Activated CD8-positive, alpha-beta memory T cell treated with anti-CD3 and anti-CD28 coated beads, Interleukin-2, amount 50 U/mL, for 48 hours (primary cell): ENCODE results near the gene BICRA.
"Not testable (repeated sequence)": the region's sequence is repeated elsewhere in the genome, so short reads cannot be mapped to it uniquely, and the experiment has no call there.

Experiments used
- DNase-seq: peaks from one replicate; pipeline ENCODE4 v3.0.0-alpha.2; 2020

Gene BICRA

DNA sequence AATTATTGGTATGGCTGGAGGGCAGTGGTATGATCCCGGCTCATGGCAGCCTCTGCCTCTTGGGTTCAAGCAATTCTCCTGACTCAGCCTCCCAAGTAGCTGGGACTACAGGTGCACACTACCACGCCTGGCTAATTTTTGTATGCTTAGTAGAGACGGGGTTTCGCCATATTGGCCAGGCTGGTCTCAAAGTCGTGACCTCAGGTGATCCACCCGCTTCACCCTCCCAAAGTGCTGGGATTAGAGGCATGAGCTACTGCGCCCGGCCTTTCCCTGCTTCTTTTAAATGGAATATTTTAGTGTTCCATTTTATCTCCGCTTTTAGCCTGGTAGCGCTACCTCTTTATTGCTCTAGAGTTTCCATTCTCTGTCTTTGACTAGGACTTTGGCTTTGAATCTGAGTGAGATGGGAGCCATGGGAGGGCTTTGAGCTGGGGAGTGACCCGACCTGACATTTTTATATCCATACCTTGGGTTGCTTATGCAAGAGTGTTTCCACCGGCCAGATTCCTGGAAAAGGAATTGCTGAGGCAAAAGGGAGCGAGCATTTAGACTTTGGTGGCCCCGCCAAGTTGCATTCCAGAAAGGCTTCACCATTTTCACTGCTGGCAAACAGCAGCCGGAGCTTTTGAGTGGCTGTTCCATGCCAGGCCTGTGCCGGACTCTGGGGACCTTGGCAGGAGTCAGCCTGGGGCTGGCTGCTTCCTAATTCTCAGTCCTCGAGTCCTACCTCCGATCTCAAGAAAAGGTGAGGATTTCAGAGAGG is 22.9 kb downstream of the BICRA start:
- DNase-seq: no peak

GRCh38 chr19:47633517-47633916 is 24.6 kb downstream of the BICRA start:
- no peak for DNase-seq

- no peak for DNase-seq
Measured at GRCh38 chr19:47633996-47634395, 25.1 kb downstream of the BICRA start.

- not testable (repeated sequence) for DNase-seq
Measured at GRCh38 chr19:47635152-47635754, 26.3 kb downstream of the BICRA start.

DNA sequence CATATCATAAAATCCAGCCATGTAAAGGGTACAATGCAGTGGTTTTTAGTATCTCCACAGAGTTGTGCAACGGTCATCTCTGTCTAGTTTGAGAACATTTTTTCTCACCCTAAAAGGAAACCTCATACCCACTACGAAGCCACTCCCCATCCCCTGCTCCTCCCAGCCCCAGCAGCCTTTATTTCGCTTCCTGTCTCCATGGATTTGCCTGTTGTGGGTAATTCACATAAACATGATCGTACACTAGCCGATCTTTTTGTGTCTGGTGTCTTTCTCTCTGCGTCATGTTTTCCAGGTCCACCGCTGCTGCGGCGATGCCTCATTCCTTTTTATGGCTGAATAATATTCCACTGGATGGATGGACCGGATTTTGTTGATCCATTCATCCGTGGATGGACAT is 28.6 kb downstream of the BICRA start:
- DNase-seq: no peak

DNA sequence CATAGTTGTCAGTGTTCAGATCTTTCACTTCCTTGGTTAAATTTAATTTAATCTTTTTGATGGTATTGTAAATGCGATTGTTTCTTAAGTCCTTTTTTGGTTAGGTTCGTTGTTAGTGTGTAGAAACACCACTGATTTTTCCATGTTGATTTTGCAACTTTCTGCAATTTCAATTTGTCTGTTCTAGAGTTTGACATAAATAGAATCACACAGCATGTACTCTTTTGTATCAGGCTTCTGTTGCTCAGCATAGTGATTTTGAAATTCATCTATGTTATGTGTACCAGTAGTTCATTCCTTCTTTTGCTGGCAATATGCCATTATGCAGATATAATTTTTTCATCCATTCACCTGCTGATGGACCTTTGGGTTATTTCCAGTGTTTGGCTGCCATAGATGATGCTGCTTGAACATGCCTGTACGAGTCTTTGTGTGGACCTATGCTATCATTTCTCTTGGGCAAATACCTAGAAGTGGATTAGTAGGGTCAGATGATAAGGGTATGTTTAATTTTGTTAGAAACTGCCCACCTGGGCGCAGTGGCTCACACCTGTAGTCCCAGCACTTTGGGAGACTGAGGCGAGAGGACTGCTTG is 33.1 kb downstream of the BICRA start:
- DNase-seq: no peak

- no peak for DNase-seq
Measured at GRCh38 chr19:47643281-47643680, 34.3 kb downstream of the BICRA start.

GRCh38 chr19:47644199-47644598 is 35.3 kb downstream of the BICRA start:
- no peak for DNase-seq

DNA sequence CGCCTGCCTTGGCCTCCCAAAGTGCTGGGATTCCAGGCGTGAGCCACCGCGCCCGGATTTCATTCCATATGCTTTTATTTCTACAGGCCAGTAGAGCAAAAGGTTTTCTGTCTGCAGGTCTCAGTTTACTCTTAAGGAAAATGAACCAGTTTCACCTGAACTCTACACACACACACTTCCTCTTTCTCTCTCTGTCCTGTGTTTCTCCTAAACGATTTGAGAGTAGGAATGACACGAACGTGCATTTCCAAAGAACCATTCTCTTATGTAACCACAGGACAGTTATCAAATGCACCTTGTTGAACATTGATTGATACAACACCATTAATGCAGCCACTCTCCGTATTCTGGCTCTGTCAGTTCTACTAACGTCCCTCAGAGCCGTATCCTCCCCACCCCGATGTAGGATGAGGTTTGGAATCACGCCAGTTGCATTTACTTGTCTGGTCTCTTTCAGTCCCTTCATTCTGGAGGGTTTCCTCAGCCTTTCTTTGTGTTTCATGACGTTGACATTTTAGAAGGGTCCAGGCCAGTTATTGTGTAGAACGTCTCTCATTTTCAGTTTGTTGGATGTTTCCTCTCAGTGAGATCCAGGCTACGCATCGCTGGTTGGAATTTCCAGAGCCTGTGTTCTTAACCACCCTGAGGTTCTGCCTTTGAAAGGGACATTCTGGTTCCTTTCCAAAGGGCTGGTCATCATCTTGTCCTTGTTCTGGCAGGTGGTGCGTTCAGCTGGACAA is 36.0 kb downstream of the BICRA start:
- DNase-seq: no peak

GRCh38 chr19:47646924-47647323 is 38.0 kb downstream of the BICRA start:
- DNase-seq: no peak

GRCh38 chr19:47649588-47649987 is 40.7 kb downstream of the BICRA start:
- no peak for DNase-seq

DNA sequence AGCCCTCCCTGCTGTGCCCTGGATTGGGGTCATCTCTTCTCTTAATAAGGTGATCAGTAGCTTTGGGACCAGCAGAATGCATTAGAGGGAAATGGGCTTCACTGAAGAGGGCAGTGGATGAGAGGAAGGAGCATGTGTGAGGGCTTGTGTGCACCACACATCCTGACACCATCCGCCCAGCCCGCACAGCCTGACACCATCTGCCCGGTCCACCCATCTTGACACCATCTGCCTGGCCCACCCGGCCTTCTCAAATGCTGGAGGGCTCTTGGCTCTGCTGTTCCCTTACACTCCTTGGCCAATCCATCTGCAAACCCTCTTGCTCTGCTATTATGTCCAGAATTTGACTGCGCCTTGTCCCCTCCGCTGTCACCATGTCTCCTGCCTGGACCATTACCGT is 41.8 kb downstream of the BICRA start:
- no peak for DNase-seq

DNA sequence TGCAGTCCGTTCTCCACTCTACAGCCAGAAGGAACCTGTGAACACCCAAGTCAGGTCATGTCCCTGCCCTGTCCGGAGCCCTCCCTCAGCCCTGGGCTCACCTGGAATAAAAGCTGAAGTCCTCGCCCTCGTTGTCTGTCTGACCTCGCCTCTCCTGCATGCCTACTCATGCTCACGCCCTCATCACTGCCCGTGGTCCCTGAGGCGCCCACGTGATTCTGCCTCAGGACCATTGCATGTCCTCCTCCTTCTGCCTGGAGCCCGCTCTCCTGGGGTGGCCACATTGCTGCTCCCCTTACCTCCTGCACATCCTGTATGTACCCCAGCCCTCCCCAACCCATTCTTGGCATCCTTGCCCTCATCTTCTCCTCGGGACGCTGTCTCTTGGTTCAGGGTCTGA is 42.2 kb downstream of the BICRA start:
- DNase-seq: no peak

DNA sequence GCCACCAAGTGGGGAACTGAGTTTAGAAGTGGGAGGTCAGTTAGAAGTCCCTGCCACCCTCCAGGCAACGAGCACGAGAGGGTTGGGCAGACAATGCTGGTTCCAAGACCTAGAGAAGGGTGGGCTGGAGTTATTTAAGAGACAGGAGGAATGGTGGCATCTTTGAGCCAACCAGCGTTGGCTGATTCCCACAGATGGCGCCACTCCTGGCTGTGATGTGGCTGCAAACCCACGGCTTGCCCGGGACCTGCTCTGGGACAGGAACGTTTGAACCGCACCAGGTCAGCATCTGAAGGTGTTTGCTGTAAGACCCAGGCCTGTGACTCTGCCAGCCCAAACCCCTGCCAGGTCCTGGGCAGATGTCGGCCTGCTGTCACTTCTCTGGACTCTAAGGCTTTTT is 42.8 kb downstream of the BICRA start:
- DNase-seq: no peak

DNA sequence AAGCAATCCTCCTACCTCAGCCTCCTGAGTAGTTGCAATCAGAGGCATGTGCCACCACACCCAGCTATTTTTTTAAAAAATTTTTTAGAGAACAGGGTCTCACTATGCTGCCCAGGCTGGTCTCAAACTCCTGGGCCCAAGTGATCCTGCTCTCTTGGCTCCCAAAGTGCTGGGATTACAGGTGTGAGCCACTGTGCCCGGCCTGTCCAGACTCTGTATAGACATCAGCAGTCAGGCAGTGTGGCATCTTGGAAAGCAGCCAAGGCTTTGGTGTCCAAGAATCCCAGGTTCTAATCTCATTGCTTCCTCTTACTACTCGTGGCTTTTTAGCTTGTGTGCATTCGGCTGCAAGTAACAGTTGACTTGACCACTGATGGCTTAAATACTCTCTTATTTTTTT is 43.4 kb downstream of the BICRA start:
- DNase-seq: no peak

- DNase-seq: no peak
Measured at GRCh38 chr19:47653856-47654255, 44.9 kb downstream of the BICRA start.

DNA sequence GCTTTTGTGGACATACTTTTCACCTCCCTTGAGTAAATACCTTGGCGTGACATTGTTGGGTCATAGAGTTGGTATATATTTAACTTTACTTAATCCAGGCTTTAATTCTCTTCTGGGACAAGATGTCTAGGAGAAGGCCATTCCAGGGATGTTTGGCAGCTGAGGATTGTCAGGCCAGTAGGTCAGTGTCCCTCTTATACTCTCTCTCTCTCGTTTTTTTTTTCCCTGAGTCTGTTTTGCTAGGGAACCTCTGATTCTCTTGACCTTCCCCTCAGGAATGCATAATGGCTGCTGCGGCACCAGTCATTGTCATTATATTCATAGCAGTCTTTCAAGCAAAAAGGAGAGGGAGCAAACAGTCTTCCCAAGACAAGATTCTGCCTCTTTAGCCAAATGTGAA is 48.8 kb downstream of the BICRA start:
- no peak for DNase-seq

DNA sequence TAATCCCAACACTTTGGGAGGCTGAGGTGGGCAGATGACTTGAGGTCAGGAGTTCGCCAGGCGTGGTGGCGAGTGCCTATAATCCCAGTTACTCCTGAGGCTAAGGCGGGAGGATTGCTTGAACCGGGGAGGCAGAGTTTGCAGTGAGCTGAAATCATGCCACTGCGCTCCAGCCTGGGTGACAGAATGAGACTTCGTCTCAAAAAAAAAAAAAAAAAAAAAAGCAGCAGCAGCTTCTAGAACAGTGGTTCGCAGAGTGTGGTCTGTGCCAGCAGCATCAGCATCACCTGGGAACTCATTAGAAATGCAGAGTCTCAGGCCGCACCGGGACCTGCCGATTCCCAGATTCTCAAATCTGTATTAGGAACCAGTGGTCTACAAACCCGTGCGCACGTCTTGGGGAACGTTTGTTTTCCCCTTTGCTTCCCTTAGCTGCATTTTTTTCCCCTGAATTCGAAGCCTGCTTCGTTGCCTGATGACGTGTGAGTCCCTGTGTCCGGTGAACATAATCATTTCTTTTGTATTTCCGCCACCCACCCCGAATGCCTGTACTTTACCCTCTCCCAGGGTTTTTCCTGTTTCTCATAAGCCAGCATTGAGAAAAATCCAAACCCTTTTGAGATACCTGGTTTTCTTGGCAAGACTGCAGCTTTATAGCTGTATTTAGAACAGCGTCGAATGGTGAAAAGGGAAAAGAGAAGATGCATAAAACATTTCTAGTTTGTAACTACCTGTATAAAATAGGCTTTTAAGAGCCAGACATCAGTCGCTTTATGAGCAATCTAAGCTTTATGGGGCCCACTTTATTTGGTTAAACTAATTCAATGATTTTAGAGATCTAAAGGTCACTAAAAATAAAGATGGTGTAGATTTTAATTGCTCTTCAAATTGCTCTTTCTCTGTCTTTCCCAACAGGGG is 49.8 kb downstream of the BICRA start:
- no peak for DNase-seq

DNA sequence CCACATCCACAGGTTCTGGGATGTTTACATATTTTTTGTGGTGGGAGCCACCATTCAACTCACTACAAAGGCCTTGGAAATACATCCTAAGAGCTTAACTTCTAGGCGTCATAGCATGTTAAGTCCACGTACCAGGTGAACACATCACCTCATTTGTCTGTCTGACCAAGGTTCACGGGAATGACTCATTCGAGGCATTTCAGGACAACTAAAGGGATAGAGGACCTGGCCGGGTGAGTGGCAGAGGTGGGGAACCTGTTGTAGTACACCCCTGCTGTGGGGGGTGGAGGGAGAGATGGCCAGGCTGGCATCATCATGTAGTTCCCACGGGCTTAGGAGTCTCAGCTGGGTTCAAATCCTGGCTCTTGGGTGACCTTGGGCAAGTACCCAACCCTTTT is 51.5 kb downstream of the BICRA start:
- DNase-seq: no peak

DNA sequence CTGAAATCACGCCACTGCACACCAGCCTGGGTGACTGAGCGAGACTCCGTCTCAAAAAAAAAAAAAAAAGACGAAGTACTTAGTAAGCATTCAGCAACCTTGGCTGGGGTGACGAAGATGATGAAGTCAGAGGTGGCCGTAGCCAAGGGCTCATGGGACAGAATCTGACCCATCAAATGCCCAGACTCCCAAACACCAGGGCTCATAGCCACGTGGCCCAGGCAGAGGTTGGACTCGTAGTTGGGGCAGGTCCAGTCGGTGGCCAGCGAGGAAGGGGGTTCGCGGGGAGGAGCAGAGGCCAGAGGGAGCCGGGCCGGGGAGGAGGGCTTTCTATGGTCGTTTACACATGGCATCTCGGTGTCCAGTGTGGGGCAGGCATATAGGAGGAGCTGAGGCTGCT is 52.2 kb downstream of the BICRA start:
- DNase-seq: no peak

DNA sequence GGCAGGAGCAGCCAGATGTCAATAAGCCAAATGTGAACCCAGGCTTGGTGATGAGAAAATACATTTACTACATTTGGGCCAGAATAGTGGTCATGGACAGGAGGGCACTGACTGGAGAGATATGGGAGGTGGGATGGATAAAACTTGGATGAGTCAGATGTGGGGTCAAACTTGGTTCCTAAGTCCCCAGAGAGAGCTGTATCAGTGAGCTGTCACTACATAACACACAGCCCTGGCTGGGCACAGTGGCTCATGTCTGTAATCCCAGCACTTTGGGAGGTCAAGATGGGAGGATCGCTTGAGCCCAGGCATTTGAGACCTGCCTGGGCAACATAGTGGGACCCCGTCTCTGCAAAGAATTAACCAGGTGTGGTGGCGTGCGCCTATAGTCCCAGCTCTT is 52.7 kb downstream of the BICRA start:
- DNase-seq: no peak

DNA sequence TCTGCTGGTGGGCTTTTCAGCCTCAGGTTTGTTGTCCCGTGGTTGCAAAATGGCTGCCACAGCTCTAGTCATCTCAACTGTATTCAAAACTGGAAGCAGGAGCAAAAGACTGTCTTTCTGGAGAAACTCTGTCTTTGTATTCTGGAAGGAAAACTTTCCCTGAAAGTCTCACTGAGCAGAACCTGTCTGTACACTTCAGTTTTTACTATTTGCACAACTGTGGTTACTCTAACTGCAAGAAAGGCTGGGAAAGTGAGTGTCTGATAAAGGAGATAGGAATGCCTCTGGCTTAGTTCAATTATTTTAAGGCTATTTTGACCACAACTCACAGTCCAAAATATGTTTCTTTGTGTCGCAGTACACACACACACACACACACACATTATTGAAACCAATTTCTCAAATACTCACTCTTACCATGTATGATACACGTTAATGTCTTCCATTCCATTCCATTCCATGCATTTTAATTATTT is 54.5 kb downstream of the BICRA start:
- no peak for DNase-seq
